Naive thymus-derived CD4-positive, alpha-beta T cell (primary cell): ENCODE results near the gene PDLIM3. TPM values are rescaled to one million over a fixed set of nuclear protein-coding genes. Genes with fewer than 3 reads are reported as not detected.

Experiments used
- ATAC-seq: fragments of 150-1000 bp; cut with Tn5 transposase; 2 replicates; pipeline ENCODE4 v1.10.0; 2021; ENCODE audit warnings: mild to moderate bottlenecking, moderate library complexity
- CTCF ChIA-PET: fragments of 350-600 bp; sonication (Branson Sonifier 250); formaldehyde crosslinking; loops from one replicate; lab custom pipeline; 2021; ENCODE audit warnings: antibody characterized with exemption; lab: Charles Lee
- POLR2A ChIA-PET: fragments of 350-600 bp; sonication (Branson Sonifier 250); formaldehyde crosslinking; loops from one replicate; lab custom pipeline; 2021; ENCODE audit warnings: antibody characterized with exemption, inconsistent platforms; lab: Charles Lee
- DNase-seq, 9 donors: peaks; one replicate each; pipeline versions ENCODE4 v3.0.0 to v3.0.0-alpha.2; 2020 to 2022; ENCODE audit warnings: mixed read lengths in 1 of 9
- H3K27ac ChIP-seq: one replicate; pipeline ENCODE4 v1.7.0; 2013; ENCODE audit warnings: mild to moderate bottlenecking, low read depth, low read length, moderate library complexity
- H3K27me3 ChIP-seq, 2 donors: one replicate each; pipeline ENCODE4 v1.7.0; 2013; ENCODE audit warnings: low read length in 2 of 2, mild to moderate bottlenecking in 2 of 2, moderate library complexity in 2 of 2; ENCODE audit not compliant: control insufficient read depth in 2 of 2, insufficient read depth in 2 of 2
- H3K36me3 ChIP-seq, 3 experiments: 1 replicate in 2 of 3; 2 replicates in 1 of 3; pipeline ENCODE4 v1.7.0; 2013; ENCODE audit warnings: low read length in 3 of 3, mild to moderate bottlenecking in 3 of 3, moderate library complexity in 1 of 3; ENCODE audit not compliant: insufficient read depth in 3 of 3, control insufficient read depth in 2 of 3
- H3K4me1 ChIP-seq, 2 donors: one replicate each; pipeline ENCODE4 v1.7.0; 2013; ENCODE audit warnings: low read length in 2 of 2, mild to moderate bottlenecking in 2 of 2, moderate library complexity in 1 of 2; ENCODE audit not compliant: control insufficient read depth in 2 of 2, insufficient read depth in 2 of 2
- H3K4me3 ChIP-seq: 2 replicates; pipeline ENCODE4 v1.7.0; 2013; ENCODE audit warnings: mild to moderate bottlenecking, low read length
- H3K9me3 ChIP-seq, 3 experiments: 1 replicate in 2 of 3; 2 replicates in 1 of 3; pipeline ENCODE4 v1.7.0; 2013; ENCODE audit warnings: low read length in 3 of 3; ENCODE audit not compliant: control insufficient read depth in 2 of 3
- H3K27ac Mint-ChIP-seq, 9 donors: one replicate each; pipeline ENCODE4 v1.8.0; 2020 to 2022; ENCODE audit warnings: mixed read lengths in 9 of 9, mild to moderate bottlenecking in 8 of 9, moderate library complexity in 5 of 9, inconsistent platforms in 2 of 9
- H3K27me3 Mint-ChIP-seq, 5 donors: one replicate each; pipeline ENCODE4 v1.8.0; 2021 to 2022; ENCODE audit warnings: mixed read lengths in 5 of 5, mild to moderate bottlenecking in 1 of 5
- H3K36me3 Mint-ChIP-seq, 5 donors: one replicate each; pipeline ENCODE4 v1.8.0; 2020 to 2022; ENCODE audit warnings: mixed read lengths in 5 of 5, mild to moderate bottlenecking in 3 of 5, inconsistent platforms in 1 of 5
- H3K4me1 Mint-ChIP-seq, 7 donors: one replicate each; pipeline ENCODE4 v1.8.0; 2020 to 2022; ENCODE audit warnings: mixed read lengths in 7 of 7, mild to moderate bottlenecking in 3 of 7, inconsistent platforms in 1 of 7
- H3K4me3 Mint-ChIP-seq, 10 donors: one replicate each; pipeline ENCODE4 v1.8.0; 2020 to 2022; ENCODE audit warnings: mild to moderate bottlenecking in 10 of 10, mixed read lengths in 10 of 10, moderate library complexity in 6 of 10, inconsistent platforms in 2 of 10
- H3K9me3 Mint-ChIP-seq, 11 donors: one replicate each; pipeline ENCODE4 v1.8.0; 2020 to 2022; ENCODE audit warnings: mixed read lengths in 11 of 11, mild to moderate bottlenecking in 4 of 11, inconsistent platforms in 1 of 11, moderate library complexity in 1 of 11
- intact Hi-C, 2 donors: fragments of 100-400 bp; cut with micrococcal nuclease; formaldehyde crosslinking; loops; one replicate each; pipeline ENCODE4 v1.15.1; 2023
- polyA plus RNA-seq, 2 donors: library from polyadenylated mRNA; unstranded; fragments of 300-500 nt; fragmentation: Illumina TruSeq; gene quantifications; one replicate each; pipeline ENCODE4 v1.2.3, GENCODE V29; 2021
- total RNA-seq, 6 experiments: library from RNA in 5 of 6; stranded (reverse) in 5 of 6; gene quantifications; 1 replicate in 5 of 6; 2 replicates in 1 of 6; pipeline ENCODE4 v1.2.3 and lab custom pipeline; 2021 to 2026

PDLIM3 gene
- total and polyA plus RNA-seq, 7 experiments from 2014 or later: not detected

DNA sequence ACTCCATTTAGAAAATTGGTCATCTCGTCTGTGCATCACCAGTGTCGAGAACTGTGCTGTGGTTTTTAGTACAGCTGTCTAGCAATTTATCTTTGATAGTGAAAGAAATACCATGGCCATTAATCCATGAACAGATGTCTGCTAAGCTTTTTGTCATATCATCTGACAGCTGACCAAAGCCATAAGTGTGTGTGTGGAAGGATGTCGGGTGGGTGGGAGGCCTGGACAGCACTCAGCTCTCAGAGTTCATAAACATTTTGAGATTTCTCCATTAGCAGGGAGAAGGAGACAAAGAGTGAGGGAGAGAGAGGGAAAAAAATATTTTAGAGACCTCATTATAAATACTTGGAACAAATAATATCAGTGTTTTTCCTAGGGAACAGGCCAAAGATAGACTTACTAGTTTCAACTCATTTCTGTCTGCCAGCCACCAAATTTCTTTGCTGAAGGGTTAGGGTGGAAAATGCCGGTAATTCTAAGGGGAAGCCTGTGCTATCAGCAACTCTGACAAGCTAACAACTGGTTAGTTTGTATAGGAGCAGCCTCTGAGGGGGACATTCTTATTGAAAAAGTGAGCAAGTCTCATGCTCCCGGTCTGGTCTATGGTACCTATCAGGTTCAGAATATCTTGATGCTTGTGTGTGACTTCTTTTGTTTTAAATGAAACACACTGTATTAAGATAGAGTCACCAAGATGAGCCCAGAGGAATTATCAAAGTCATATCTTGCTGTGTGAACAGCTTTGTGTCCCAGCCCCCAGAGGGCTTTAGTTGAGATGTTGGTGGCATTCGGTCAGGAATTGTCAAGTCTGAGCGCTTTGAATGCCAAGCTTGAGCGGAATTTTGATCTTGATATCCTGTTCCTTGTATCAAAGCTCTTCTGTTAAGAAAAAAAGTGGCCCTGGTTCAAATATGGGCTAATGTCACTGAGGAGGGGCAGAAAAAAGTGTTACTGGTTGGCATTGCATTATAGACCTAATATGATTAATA, 41.9 kb upstream of the PDLIM3 start:
- H3K27ac ChIP-seq: no peak overlapping the region
- H3K4me1 ChIP-seq: no peaks in the 10 kb centered on the region
- no peaks in the 10 kb centered on the region for H3K9me3 ChIP-seq
- Mint-ChIP-seq H3K36me3 (no peaks in the 10 kb centered on the region), H3K27ac (no peak overlapping the region), H3K4me3 (no peak overlapping the region), H3K9me3 (peaks cover 0 to 6% (median 0%) of the 10 kb centered on the region in 11 donors), H3K27me3 (peaks cover 5 to 41% (median 32%) of the 10 kb centered on the region in 5 donors), H3K4me1 (no peaks in the 10 kb centered on the region)
- H3K36me3 ChIP-seq: no peaks in the 10 kb centered on the region
- H3K27me3 ChIP-seq: peaks cover 0 to under 1% of the 10 kb centered on the region in 2 donors
- POLR2A ChIA-PET: no interaction called here
- ATAC-seq (no peak), DNase-seq (no peak)
- intact Hi-C loops: no loop called here
- H3K4me3 ChIP-seq: no peak overlapping the region
- CTCF ChIA-PET: no interaction called here

DNA sequence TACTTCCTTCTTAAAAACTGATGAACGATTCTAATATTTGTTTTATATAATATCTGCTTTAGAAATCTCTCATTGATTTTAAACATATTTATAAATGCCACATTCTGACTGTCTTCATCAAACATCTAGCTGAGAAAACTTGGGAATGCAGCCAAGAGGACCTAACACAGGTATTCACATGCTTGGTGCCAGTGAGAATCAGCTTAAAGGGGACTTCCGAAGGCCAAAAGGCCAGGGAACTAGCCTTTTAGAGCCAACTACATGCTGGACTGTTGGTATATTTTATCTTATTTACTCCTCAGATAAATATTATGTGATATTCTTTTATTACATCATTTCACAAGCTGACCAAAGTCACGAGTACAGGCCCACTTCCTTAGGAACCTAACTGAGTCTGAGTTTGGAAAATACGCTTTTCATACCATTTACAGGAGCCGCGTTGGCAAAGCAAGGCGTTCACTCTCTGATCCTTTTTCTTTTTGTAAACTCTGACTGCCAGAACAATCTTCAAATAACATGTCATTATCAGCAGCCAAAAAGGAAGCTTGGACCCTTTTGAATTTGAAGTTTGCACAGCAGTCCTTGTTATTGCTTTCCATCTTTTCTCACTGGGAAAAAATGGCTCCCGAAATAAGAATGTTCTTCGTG, 41.1 kb upstream of the PDLIM3 start:
- no peaks in the 10 kb centered on the region for H3K4me1 Mint-ChIP-seq
- H3K36me3 Mint-ChIP-seq: no peaks in the 10 kb centered on the region
- ATAC-seq: no peak
- Histone ChIP-seq H3K4me3 (no peak overlapping the region), H3K9me3 (no peaks in the 10 kb centered on the region), H3K27ac (no peak overlapping the region), H3K36me3 (no peaks in the 10 kb centered on the region), H3K27me3 (no peaks in the 10 kb centered on the region), H3K4me1 (no peaks in the 10 kb centered on the region)
- DNase-seq: no peak
- POLR2A ChIA-PET: no interaction called here
- H3K27me3 Mint-ChIP-seq: peaks cover 5 to 37% (median 28%) of the 10 kb centered on the region in 5 donors
- no peak overlapping the region for H3K4me3 Mint-ChIP-seq
- CTCF ChIA-PET: no interaction called here
- H3K27ac Mint-ChIP-seq: no peak overlapping the region
- peaks cover 0 to 6% (median 0%) of the 10 kb centered on the region in 11 donors for H3K9me3 Mint-ChIP-seq
- intact Hi-C loops: no loop called here

DNA sequence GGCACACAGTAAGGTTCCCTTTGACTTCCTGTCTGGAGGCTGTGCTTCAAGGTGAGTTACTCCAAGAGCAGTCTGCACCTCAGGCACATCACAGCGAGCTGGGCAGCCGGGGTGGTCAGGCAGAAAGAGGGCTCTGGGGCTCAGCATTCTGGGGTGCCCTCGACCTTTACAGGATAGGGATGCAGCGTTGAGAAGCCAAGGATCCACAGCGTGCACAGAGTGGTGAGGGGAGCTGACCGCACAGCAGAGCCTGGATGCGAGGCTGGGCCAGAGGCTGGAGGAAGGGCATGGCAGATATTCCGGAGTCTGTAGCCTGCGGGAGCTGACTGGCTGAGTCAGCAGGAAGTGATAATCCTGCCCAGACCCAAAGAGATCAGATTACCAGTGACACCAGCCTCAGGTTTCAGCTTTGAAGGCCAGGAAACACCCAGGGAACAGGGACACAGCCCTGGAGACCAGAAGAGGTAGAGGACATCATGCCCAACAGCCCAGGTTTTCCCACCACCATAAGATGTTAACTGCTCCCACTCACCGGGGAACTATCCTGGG, 38.4 kb upstream of the PDLIM3 start:
- H3K27me3 ChIP-seq: peaks cover 0 to 3% of the 10 kb centered on the region in 2 donors
- Mint-ChIP-seq H3K4me3 (no peak overlapping the region), H3K9me3 (no peaks in the 10 kb centered on the region), H3K27ac (no peak overlapping the region), H3K4me1 (no peaks in the 10 kb centered on the region), H3K27me3 (peaks cover 3 to 34% (median 16%) of the 10 kb centered on the region in 5 donors), H3K36me3 (no peaks in the 10 kb centered on the region)
- DNase-seq (no peak), ATAC-seq (no peak)
- H3K36me3 ChIP-seq: no peaks in the 10 kb centered on the region
- intact Hi-C loops: no loop called here
- CTCF ChIA-PET: no interaction called here
- POLR2A ChIA-PET: no interaction called here
- no peak overlapping the region for H3K27ac ChIP-seq
- H3K4me3 ChIP-seq: no peak overlapping the region
- no peaks in the 10 kb centered on the region for H3K4me1 ChIP-seq
- no peaks in the 10 kb centered on the region for H3K9me3 ChIP-seq

DNA sequence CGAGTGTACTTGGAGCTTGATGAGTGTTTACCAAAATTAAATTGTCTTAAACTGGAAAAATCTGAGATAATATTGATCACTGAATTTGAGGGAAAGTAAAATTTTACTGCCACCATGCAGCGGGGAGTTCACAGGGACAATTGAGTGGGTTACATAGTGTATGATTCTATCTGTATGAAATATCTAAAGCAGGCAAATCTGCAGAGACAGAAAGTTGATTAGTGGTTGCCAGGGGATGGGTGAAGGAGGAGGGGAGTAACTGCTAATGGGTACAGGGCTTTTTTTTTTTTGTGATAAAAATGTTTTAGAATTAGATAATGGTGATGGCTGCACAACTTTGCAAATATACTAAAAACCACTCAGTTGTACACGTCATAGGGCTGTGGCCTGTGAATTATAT, 35.4 kb upstream of the PDLIM3 start:
- Mint-ChIP-seq H3K4me1 (no peaks in the 10 kb centered on the region), H3K36me3 (no peaks in the 10 kb centered on the region), H3K27ac (no peak overlapping the region), H3K27me3 (peaks cover 0 to 31% (median 14%) of the 10 kb centered on the region in 5 donors), H3K9me3 (peaks cover 0 to 2% (median 0%) of the 10 kb centered on the region in 11 donors), H3K4me3 (no peak overlapping the region)
- Histone ChIP-seq H3K4me3 (no peak overlapping the region), H3K4me1 (no peaks in the 10 kb centered on the region), H3K9me3 (no peaks in the 10 kb centered on the region), H3K27me3 (peaks cover 0 to 3% of the 10 kb centered on the region in 2 donors), H3K27ac (no peak overlapping the region), H3K36me3 (no peaks in the 10 kb centered on the region)
- intact Hi-C loops: no loop called here
- ChIA-PET CTCF (no interaction called here), POLR2A (no interaction called here)
- DNase-seq (no peak), ATAC-seq (no peak)

DNA sequence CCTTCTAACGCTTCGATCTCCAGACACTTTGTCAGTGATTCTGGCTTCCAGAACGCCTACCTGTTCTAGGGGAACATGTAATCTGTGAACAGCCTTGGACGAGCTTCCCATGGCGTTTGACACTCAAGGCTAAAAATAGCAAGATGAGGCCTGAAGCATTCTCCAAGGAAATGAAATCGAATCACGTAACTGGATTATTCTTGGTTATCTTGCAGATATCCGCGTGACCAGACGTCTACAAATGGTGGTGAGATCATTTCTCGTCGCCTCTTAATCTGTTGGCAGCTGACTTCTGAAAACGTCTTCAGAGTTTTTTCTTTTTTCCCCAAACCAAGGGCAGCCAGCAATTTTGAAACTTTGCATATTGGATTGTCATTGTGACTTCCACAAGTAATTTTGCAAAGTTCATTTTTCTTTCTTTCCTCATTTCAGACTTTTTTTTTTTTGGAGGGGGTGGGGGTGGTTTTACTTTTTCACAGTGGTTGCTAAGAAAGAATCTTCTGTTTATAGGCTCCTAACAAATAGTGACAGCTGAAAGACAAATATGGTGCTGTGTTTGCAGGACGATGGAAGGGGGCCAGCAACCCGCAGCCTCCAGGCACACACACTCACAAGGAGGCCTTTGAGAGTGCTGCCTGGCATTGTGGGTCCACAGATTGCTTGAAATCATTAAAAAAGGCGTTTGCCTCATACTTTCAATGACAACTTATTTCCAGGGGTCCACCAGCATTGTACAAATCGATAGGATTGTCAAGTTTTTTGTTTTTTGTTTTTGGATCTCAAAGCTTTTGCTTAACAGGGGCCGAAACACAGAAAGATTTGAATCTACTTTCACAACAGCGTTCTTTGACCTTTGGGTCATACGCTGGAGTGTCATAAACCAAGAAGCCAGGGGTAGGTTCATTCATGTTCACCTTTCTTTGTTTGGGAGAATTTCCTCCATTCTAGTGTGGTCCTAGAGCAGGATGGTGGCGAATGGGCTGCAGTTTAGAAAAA, 32.4 kb upstream of the PDLIM3 start:
- intact Hi-C loops: no loop called here
- H3K27me3 Mint-ChIP-seq: peaks cover 2 to 20% (median 11%) of the 10 kb centered on the region in 5 donors
- H3K27ac ChIP-seq: no peak overlapping the region
- ChIA-PET POLR2A (no interaction called here), CTCF (no interaction called here)
- ATAC-seq (no peak), DNase-seq (no peak)
- H3K9me3 ChIP-seq: no peaks in the 10 kb centered on the region
- H3K27ac Mint-ChIP-seq: no peak overlapping the region
- no peaks in the 10 kb centered on the region for H3K4me1 ChIP-seq
- no peaks in the 10 kb centered on the region for H3K4me1 Mint-ChIP-seq
- H3K4me3 Mint-ChIP-seq: no peak overlapping the region
- H3K27me3 ChIP-seq: peaks cover 0 to 3% of the 10 kb centered on the region in 2 donors
- H3K9me3 Mint-ChIP-seq: peaks cover 0 to 19% (median 4%) of the 10 kb centered on the region in 11 donors
- H3K36me3 Mint-ChIP-seq: peaks cover 0 to 3% (median 0%) of the 10 kb centered on the region in 5 donors
- no peak overlapping the region for H3K4me3 ChIP-seq
- no peaks in the 10 kb centered on the region for H3K36me3 ChIP-seq

DNA sequence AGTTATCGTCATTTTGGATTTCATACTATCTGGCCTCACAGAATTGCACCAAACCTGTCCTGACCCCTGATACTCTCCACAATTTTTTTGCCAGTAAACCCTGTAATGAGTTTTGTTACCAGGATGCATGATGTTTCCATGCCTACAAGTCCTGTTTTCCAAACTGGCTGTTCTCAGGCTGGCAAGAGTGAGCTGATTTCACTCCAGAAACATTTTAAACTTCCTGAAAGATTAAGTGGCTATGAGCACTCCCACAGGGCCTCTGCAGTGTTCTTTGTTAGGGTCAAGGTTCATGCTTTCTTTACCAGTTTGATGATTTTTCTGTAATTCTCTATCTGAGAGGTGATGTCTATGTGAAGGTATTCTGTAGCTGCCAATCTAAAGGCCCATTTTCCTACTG, 31.7 kb upstream of the PDLIM3 start:
- DNase-seq (no peak), ATAC-seq (no peak)
- Histone ChIP-seq H3K9me3 (no peaks in the 10 kb centered on the region), H3K27me3 (peaks cover 0 to 3% of the 10 kb centered on the region in 2 donors), H3K27ac (no peak overlapping the region), H3K36me3 (no peaks in the 10 kb centered on the region), H3K4me1 (no peaks in the 10 kb centered on the region), H3K4me3 (no peak overlapping the region)
- ChIA-PET POLR2A (no interaction called here), CTCF (no interaction called here)
- Mint-ChIP-seq H3K36me3 (peaks cover 0 to 3% (median 0%) of the 10 kb centered on the region in 5 donors), H3K4me3 (no peak overlapping the region), H3K27ac (no peak overlapping the region), H3K27me3 (peaks cover 2 to 25% (median 14%) of the 10 kb centered on the region in 5 donors), H3K4me1 (no peaks in the 10 kb centered on the region), H3K9me3 (peaks cover 0 to 19% (median 4%) of the 10 kb centered on the region in 11 donors)
- intact Hi-C loops: no loop called here
